Panc1 (cell line): ENCODE measurements around the gene ZNF354C.

ENCODE experiments used
- POLR2AphosphoS5 ChIP-seq: IDR thresholded peaks from 2 replicates; pipeline ENCODE4 v1.6.1; 2012; ENCODE audit warnings: mild to moderate bottlenecking, low read depth, low read length, moderate library complexity
- SIN3A ChIP-seq: IDR thresholded peaks from 2 replicates; pipeline ENCODE4 v1.6.1; 2012; ENCODE audit warnings: low read depth, mild to moderate bottlenecking, low read length, moderate library complexity, borderline replicate concordance; ENCODE audit not compliant: insufficient read depth
- TCF7L2 ChIP-seq: IDR thresholded peaks from 2 replicates; pipeline ENCODE4 v1.6.1; 2011; ENCODE audit warnings: mild to moderate bottlenecking, low read depth, low read length, inconsistent platforms
- TF ChIP-seq, protein P1 (sequence below): fragments of 450-650 bp; IDR thresholded peaks from 2 replicates; pipeline ENCODE4 v1.5.1; 2017; ENCODE audit warnings: mild to moderate bottlenecking
- TF ChIP-seq, protein P2 (sequence below), 2 experiments: IDR thresholded peaks; 2 replicates each; pipeline ENCODE4 v1.6.1; 2011 to 2012; ENCODE audit warnings: low read depth in 2 of 2, control low read depth in 1 of 2, low read length in 1 of 2, mild to moderate bottlenecking in 1 of 2, moderate library complexity in 1 of 2; ENCODE audit not compliant: insufficient read depth in 1 of 2

DNA sequence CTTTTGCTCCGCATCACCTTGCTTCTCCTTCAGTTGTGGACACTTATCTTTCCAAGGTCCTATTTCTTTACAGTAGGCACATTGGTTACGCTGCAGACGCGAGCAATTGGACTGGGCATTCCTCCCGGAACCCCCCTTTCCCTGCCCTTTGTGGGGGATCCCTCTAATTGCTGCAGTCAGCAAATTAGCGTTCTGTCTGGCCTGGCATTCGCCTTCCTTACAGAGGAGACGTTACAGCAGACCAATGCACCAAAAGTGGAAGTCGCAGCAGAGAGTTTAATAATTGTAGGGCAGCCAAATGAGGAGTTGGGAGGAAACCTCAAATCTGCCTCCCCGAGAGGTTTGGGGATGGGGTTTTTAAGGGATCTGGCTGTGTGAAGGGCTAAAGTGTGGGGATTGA, 5.3 kb upstream of the ZNF354C start:
- TF ChIP-seq, protein P1, sequence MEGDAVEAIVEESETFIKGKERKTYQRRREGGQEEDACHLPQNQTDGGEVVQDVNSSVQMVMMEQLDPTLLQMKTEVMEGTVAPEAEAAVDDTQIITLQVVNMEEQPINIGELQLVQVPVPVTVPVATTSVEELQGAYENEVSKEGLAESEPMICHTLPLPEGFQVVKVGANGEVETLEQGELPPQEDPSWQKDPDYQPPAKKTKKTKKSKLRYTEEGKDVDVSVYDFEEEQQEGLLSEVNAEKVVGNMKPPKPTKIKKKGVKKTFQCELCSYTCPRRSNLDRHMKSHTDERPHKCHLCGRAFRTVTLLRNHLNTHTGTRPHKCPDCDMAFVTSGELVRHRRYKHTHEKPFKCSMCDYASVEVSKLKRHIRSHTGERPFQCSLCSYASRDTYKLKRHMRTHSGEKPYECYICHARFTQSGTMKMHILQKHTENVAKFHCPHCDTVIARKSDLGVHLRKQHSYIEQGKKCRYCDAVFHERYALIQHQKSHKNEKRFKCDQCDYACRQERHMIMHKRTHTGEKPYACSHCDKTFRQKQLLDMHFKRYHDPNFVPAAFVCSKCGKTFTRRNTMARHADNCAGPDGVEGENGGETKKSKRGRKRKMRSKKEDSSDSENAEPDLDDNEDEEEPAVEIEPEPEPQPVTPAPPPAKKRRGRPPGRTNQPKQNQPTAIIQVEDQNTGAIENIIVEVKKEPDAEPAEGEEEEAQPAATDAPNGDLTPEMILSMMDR: no peak
- TF ChIP-seq POLR2AphosphoS5 (no peak), TCF7L2 (no peak), SIN3A (no peak)
- TF ChIP-seq, protein P2, sequence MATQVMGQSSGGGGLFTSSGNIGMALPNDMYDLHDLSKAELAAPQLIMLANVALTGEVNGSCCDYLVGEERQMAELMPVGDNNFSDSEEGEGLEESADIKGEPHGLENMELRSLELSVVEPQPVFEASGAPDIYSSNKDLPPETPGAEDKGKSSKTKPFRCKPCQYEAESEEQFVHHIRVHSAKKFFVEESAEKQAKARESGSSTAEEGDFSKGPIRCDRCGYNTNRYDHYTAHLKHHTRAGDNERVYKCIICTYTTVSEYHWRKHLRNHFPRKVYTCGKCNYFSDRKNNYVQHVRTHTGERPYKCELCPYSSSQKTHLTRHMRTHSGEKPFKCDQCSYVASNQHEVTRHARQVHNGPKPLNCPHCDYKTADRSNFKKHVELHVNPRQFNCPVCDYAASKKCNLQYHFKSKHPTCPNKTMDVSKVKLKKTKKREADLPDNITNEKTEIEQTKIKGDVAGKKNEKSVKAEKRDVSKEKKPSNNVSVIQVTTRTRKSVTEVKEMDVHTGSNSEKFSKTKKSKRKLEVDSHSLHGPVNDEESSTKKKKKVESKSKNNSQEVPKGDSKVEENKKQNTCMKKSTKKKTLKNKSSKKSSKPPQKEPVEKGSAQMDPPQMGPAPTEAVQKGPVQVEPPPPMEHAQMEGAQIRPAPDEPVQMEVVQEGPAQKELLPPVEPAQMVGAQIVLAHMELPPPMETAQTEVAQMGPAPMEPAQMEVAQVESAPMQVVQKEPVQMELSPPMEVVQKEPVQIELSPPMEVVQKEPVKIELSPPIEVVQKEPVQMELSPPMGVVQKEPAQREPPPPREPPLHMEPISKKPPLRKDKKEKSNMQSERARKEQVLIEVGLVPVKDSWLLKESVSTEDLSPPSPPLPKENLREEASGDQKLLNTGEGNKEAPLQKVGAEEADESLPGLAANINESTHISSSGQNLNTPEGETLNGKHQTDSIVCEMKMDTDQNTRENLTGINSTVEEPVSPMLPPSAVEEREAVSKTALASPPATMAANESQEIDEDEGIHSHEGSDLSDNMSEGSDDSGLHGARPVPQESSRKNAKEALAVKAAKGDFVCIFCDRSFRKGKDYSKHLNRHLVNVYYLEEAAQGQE (IDR thresholded peaks at IDR 0.05; ENCODE audit: insufficient read depth in 1 of 2, low read depth in 2 of 2, low read length in 1 of 2): no peak
